HCT116 (cell line): ENCODE results near the gene SLC25A47. TPM values are rescaled to one million over a fixed set of nuclear protein-coding genes. Genes with fewer than 3 reads are reported as not detected.

Experiments
- ATAC-seq: fragments of 200-7000 bp; cut with Tn5 transposase; 2 replicates; pipeline ENCODE4 v1.9.1; 2020; ENCODE audit warnings: mild to moderate bottlenecking, moderate library complexity
- BruUV-seq: library from RNA; stranded (reverse); fragments of 400-500 nt; replicated peaks from 2 replicates; lab custom pipeline; 2021; lab: Mats Ljungman, UMichigan
- CTCF ChIA-PET: fragments of 300-600 bp; sonication (Branson Sonifier 250); formaldehyde crosslinking; loops from one replicate; lab custom pipeline; 2021; ENCODE audit warnings: antibody characterized with exemption; lab: Charles Lee
- POLR2A ChIA-PET: fragments of 300-600, 350-600 bp; sonication (Branson Sonifier 250); formaldehyde crosslinking; loops from one replicate; lab custom pipeline; 2021; ENCODE audit warnings: antibody characterized with exemption; lab: Charles Lee
- RAD21 ChIA-PET, 2 experiments: fragments of 300-600 bp; sonication (Branson Sonifier 250); formaldehyde crosslinking; loops; one replicate each; lab custom pipeline; 2023; ENCODE audit warnings: low total read pairs in 2 of 2; ENCODE audit not compliant: uncharacterized antibody in 2 of 2, unreplicated experiment in 2 of 2, low non-redundant PET in 1 of 2; lab: Charles Lee
- DNase-seq: peaks from one replicate; pipeline ENCODE4 v3.0.0-alpha.2; 2010; ENCODE audit warnings: low read depth, low spot score
- H2AFZ ChIP-seq: fragments of 200-600 bp; shearing (Covaris generic), sonication (generic); 2 replicates; pipeline ENCODE4 v1.6.1; 2017; ENCODE audit warnings: low read depth, mixed run types, mixed read lengths, antibody characterized with exemption, low read length; ENCODE audit not compliant: poor library complexity, severe bottlenecking
- H3K27ac ChIP-seq: 2 replicates; pipeline ENCODE4 v1.5.1; 2012; ENCODE audit warnings: low read depth, low read length
- H3K27me3 ChIP-seq: fragments of 200-600 bp; sonication (generic); 2 replicates; pipeline ENCODE4 v1.6.1; 2016; ENCODE audit warnings: mixed run types, low read length, mixed read lengths; ENCODE audit not compliant: insufficient read depth
- H3K36me3 ChIP-seq, 2 experiments: fragments of 200-500 bp in 1 of 2; fragments of 200-600 bp in 1 of 2; sonication (Bioruptor generic) in 1 of 2; sonication (generic) in 1 of 2; 2 replicates each; pipeline versions ENCODE4 v1.5.1 to v1.6.1; 2014 to 2016; ENCODE audit warnings: low read length in 2 of 2, inconsistent platforms in 1 of 2, mixed read lengths in 1 of 2, mixed run types in 1 of 2; ENCODE audit not compliant: insufficient read depth in 2 of 2, control insufficient read depth in 1 of 2
- H3K4me1 ChIP-seq, 2 experiments: fragments of 200-600 bp in 1 of 2; sonication (generic) in 1 of 2; 2 replicates each; pipeline versions ENCODE4 v1.5.1 to v1.6.1; 2012 to 2017; ENCODE audit warnings: low read length in 2 of 2, inconsistent platforms in 1 of 2, mild to moderate bottlenecking in 1 of 2, mixed read lengths in 1 of 2, mixed run types in 1 of 2, moderate library complexity in 1 of 2; ENCODE audit not compliant: insufficient read depth in 2 of 2, control insufficient read depth in 1 of 2
- H3K4me2 ChIP-seq: fragments of 200-600 bp; sonication (generic); 2 replicates; pipeline ENCODE4 v1.6.1; 2017; ENCODE audit warnings: mixed run types, low read length, mixed read lengths
- H3K4me3 ChIP-seq, 2 experiments: fragments of 200-600 bp in 1 of 2; sonication (generic) in 1 of 2; replicated peaks in 1 of 2; 2 replicates each; pipeline ENCODE4 v1.5.1; 2011 to 2016; ENCODE audit warnings: low read length in 2 of 2, control low read depth in 1 of 2, low read depth in 1 of 2, mild to moderate bottlenecking in 1 of 2, mixed read lengths in 1 of 2, mixed run types in 1 of 2
- H3K79me2 ChIP-seq: fragments of 200-600 bp; sonication (generic); 2 replicates; pipeline ENCODE4 v1.6.1; 2017; ENCODE audit warnings: mild to moderate bottlenecking, mixed run types, low read length, moderate library complexity, mixed read lengths; ENCODE audit not compliant: insufficient read depth
- H3K9ac ChIP-seq: fragments of 200-600 bp; sonication (generic); 2 replicates; pipeline ENCODE4 v1.6.1; 2016; ENCODE audit warnings: low read length, mixed read lengths
- H3K9me2 ChIP-seq: fragments of 200-600 bp; sonication (generic), shearing (Covaris generic); 2 replicates; pipeline ENCODE4 v1.6.1; 2017; ENCODE audit warnings: mixed run types, mild to moderate bottlenecking, moderate library complexity; ENCODE audit not compliant: insufficient read depth
- H3K9me3 ChIP-seq, 2 experiments: fragments of 200-500 bp in 1 of 2; fragments of 200-600 bp in 1 of 2; sonication (Bioruptor generic) in 1 of 2; sonication (generic) in 1 of 2; 2 replicates each; pipeline ENCODE4 v1.6.1; 2014 to 2017; ENCODE audit warnings: low read length in 2 of 2, mixed read lengths in 2 of 2, inconsistent platforms in 1 of 2, low read depth in 1 of 2, mild to moderate bottlenecking in 1 of 2, mixed run types in 1 of 2, moderate library complexity in 1 of 2; ENCODE audit not compliant: control insufficient read depth in 1 of 2, insufficient read depth in 1 of 2
- H4K20me1 ChIP-seq: fragments of 200-600 bp; sonication (generic), shearing (Covaris generic); 2 replicates; pipeline ENCODE4 v1.6.1; 2017; ENCODE audit warnings: mixed run types, mild to moderate bottlenecking, moderate library complexity; ENCODE audit not compliant: insufficient read depth
- CEBPB ChIP-seq: IDR thresholded peaks from 2 replicates; pipeline ENCODE4 v1.6.1; 2012; ENCODE audit warnings: low read depth
- EZH2 ChIP-seq: fragments of 200-600 bp; sonication (generic); IDR thresholded peaks from 2 replicates; pipeline ENCODE4 v1.6.1; 2017; ENCODE audit warnings: antibody characterized with exemption, mixed run types
- EZH2phosphoT487 ChIP-seq: fragments of 200-600 bp; IDR thresholded peaks from 2 replicates; pipeline ENCODE4 v1.6.1; 2018; ENCODE audit warnings: antibody characterized with exemption, borderline replicate concordance
- FOSL1 ChIP-seq: IDR thresholded peaks from 2 replicates; pipeline ENCODE4 v1.6.1; 2012; ENCODE audit warnings: low read depth
- JUND ChIP-seq: IDR thresholded peaks from 2 replicates; pipeline ENCODE4 v1.6.1; 2012
- POLR2AphosphoS5 ChIP-seq: IDR thresholded peaks from 2 replicates; pipeline ENCODE4 v1.6.1; 2011; ENCODE audit warnings: mild to moderate bottlenecking, low read depth, low read length, moderate library complexity
- RAD21 ChIP-seq: IDR thresholded peaks from 2 replicates; pipeline ENCODE4 v1.6.1; 2012; ENCODE audit warnings: low read depth, mild to moderate bottlenecking
- SIN3A ChIP-seq: IDR thresholded peaks from 2 replicates; pipeline ENCODE4 v1.6.1; 2012; ENCODE audit warnings: low read depth
- SRF ChIP-seq: IDR thresholded peaks from 2 replicates; pipeline ENCODE4 v1.6.1; 2012; ENCODE audit warnings: low read depth
- ZFX ChIP-seq: fragments of 450-650 bp; IDR thresholded peaks from 2 replicates; pipeline ENCODE4 v1.6.1; 2017
- intact Hi-C: fragments of 100-400 bp; cut with micrococcal nuclease; formaldehyde crosslinking; loops from 2 replicates; pipeline ENCODE4 v1.10.0; 2022
- total RNA-seq: library from RNA; stranded (reverse); gene quantifications from one replicate; pipeline ENCODE4 v1.2.1, GENCODE V29; 2021; ENCODE audit not compliant: unreplicated experiment

SLC25A47 gene
- total RNA-seq, 1 experiment from 2014 or later, result 0.17 TPM

DNA sequence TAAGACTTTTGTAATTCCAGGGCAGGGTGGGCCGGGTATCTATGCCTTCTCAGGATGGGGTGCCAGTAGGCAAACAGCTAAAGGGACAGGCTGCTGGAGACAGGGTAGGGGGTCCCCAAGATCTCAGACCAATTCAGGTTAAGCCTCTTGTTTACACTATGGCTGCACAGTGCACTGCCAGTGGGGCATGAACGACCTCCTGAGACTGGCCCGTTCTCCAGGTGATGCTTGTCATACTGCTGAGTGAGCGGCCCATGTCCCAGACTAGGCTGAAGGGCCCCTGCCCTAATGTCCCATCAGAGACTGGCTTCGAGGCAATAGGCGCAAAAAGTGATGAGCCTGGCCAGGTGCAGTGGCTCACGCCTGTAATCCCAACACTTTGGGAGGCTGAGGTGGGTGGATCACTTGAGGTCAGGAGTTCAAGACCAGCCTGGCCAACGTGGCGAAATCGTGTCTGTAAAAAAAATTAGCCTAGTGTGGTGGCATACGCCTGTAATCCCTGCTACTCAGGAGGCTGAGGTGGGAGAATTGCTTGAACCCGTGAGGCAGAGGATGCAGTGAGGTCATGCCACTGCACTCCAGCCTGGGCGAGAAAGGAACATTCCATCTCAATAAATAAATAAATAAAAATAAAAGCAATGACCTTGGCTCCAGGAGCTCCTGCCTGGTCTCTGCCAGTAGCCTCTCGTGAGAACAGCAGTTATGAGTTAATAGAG lies 29.5 kb upstream of the SLC25A47 start:
- H3K27ac ChIP-seq, result no peak overlapping the region
- no peaks in the 10 kb centered on the region for H3K9me3 ChIP-seq
- H3K4me3 ChIP-seq, result no peak overlapping the region
- H3K9ac ChIP-seq, result no peak overlapping the region
- no peaks in the 10 kb centered on the region for H3K27me3 ChIP-seq
- ChIA-PET RAD21 (no interaction called here), POLR2A (no interaction called here), CTCF (no interaction called here)
- no peaks in the 10 kb centered on the region for H3K79me2 ChIP-seq
- DNase-seq (no peak), ATAC-seq (no peak)
- peaks cover 0 to 3% of the 10 kb centered on the region in 2 experiments; a peak in 1 of 4 replicates for H3K36me3 ChIP-seq
- intact Hi-C loops, result no loop called here
- no TSS peak for BruUV-seq
- H4K20me1 ChIP-seq, result no peaks in the 10 kb centered on the region
- no peak overlapping the region for H3K4me2 ChIP-seq
- TF ChIP-seq SIN3A (no peak), EZH2 (no peak), FOSL1 (no peak), ZFX (no peak), RAD21 (no peak), CEBPB (no peak), POLR2AphosphoS5 (no peak), EZH2phosphoT487 (no peak), JUND (no peak)
- H2AFZ ChIP-seq, result no peak overlapping the region
- no peaks in the 10 kb centered on the region for H3K9me2 ChIP-seq
- H3K4me1 ChIP-seq, result no peaks in the 10 kb centered on the region

DNA sequence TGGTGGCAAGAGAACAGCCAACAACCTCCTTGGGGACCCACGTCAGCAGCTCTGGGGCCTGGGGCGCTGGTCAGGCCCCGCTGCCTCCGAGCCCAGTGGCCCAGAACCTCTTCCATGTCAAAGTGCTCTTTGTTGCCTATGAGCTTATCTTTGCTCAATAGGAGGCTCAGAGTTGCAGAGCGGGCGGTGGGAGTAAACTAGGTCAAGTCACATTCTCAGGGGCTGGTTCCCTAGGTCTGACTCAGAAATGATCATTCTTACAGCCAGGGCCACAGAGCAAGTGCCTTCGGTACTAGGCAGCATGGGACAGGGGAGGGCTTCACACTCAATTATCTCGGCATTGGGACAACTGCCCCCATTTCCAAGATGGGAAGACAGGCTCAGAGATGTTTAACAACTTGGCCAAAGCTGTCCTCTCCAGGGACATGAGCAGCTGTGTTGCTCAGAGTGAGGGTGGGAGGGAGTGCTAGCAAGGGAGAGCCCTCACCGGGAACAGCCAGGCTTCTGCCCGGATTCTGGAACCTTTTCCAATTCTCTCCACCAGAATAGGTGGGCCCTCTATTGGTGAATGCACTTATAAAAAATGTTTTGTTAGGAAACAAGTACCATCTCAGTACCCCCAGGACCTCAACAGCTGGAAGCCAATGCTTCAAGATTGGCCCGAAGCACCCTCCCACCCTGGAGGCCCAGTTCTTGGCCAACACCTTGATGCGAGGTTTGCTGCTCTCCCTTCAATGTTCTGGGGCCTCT lies 28.8 kb upstream of the SLC25A47 start:
- BruUV-seq, result no TSS peak
- ChIA-PET CTCF (interaction anchor here (3.8 kb wide), 1 partner anchor 9 kb away, joined by 19 read pairs; no protein-coding TSS in a partner anchor), POLR2A (no interaction called here)

More for the DNA sequence above, 28.8 kb upstream of the SLC25A47 start:
- H3K4me3 ChIP-seq, result no peak overlapping the region
- H3K4me1 ChIP-seq, result no peaks in the 10 kb centered on the region
- intact Hi-C loops, result no loop called here
- ATAC-seq (no peak), DNase-seq (no peak)
- H3K9me3 ChIP-seq, result no peaks in the 10 kb centered on the region
- no peaks in the 10 kb centered on the region for H3K79me2 ChIP-seq
- H3K9ac ChIP-seq, result no peak overlapping the region
- no peaks in the 10 kb centered on the region for H4K20me1 ChIP-seq
- no peak overlapping the region for H3K4me2 ChIP-seq
- no peaks in the 10 kb centered on the region for H3K9me2 ChIP-seq
- H3K27me3 ChIP-seq, result no peaks in the 10 kb centered on the region
- H3K36me3 ChIP-seq, result peaks cover 0 to 3% of the 10 kb centered on the region in 2 experiments; a peak in 1 of 4 replicates
- no peak overlapping the region for H2AFZ ChIP-seq
- RAD21 ChIA-PET, result no interaction called here
- H3K27ac ChIP-seq, result no peak overlapping the region
- TF ChIP-seq SRF, result no peak
